HCT116 (cell line): ENCODE data around the gene GNAT1. TPM values are rescaled to one million over a fixed set of nuclear protein-coding genes. Genes with fewer than 3 reads are reported as not detected.

ENCODE experiments used
- ATAC-seq: fragments of 200-7000 bp; cut with Tn5 transposase; 2 replicates; pipeline ENCODE4 v1.9.1; 2020; ENCODE audit warnings: mild to moderate bottlenecking, moderate library complexity
- BruUV-seq: library from RNA; stranded (reverse); fragments of 400-500 nt; replicated peaks from 2 replicates; lab custom pipeline; 2021; lab: Mats Ljungman, UMichigan
- CTCF ChIA-PET: fragments of 300-600 bp; sonication (Branson Sonifier 250); formaldehyde crosslinking; loops from one replicate; lab custom pipeline; 2021; ENCODE audit warnings: antibody characterized with exemption; lab: Charles Lee
- POLR2A ChIA-PET: fragments of 300-600, 350-600 bp; sonication (Branson Sonifier 250); formaldehyde crosslinking; loops from one replicate; lab custom pipeline; 2021; ENCODE audit warnings: antibody characterized with exemption; lab: Charles Lee
- RAD21 ChIA-PET, 2 experiments: fragments of 300-600 bp; sonication (Branson Sonifier 250); formaldehyde crosslinking; loops; one replicate each; lab custom pipeline; 2023; ENCODE audit warnings: low total read pairs in 2 of 2; ENCODE audit not compliant: uncharacterized antibody in 2 of 2, unreplicated experiment in 2 of 2, low non-redundant PET in 1 of 2; lab: Charles Lee
- DNase-seq: peaks from one replicate; pipeline ENCODE4 v3.0.0-alpha.2; 2010; ENCODE audit warnings: low read depth, low spot score
- H2AFZ ChIP-seq: fragments of 200-600 bp; shearing (Covaris generic), sonication (generic); 2 replicates; pipeline ENCODE4 v1.6.1; 2017; ENCODE audit warnings: low read depth, mixed run types, mixed read lengths, antibody characterized with exemption, low read length; ENCODE audit not compliant: poor library complexity, severe bottlenecking
- H3K27ac ChIP-seq: 2 replicates; pipeline ENCODE4 v1.5.1; 2012; ENCODE audit warnings: low read depth, low read length
- H3K27me3 ChIP-seq: fragments of 200-600 bp; sonication (generic); 2 replicates; pipeline ENCODE4 v1.6.1; 2016; ENCODE audit warnings: mixed run types, low read length, mixed read lengths; ENCODE audit not compliant: insufficient read depth
- H3K36me3 ChIP-seq, 2 experiments: fragments of 200-500 bp in 1 of 2; fragments of 200-600 bp in 1 of 2; sonication (Bioruptor generic) in 1 of 2; sonication (generic) in 1 of 2; 2 replicates each; pipeline versions ENCODE4 v1.5.1 to v1.6.1; 2014 to 2016; ENCODE audit warnings: low read length in 2 of 2, inconsistent platforms in 1 of 2, mixed read lengths in 1 of 2, mixed run types in 1 of 2; ENCODE audit not compliant: insufficient read depth in 2 of 2, control insufficient read depth in 1 of 2
- H3K4me1 ChIP-seq, 2 experiments: fragments of 200-600 bp in 1 of 2; sonication (generic) in 1 of 2; 2 replicates each; pipeline versions ENCODE4 v1.5.1 to v1.6.1; 2012 to 2017; ENCODE audit warnings: low read length in 2 of 2, inconsistent platforms in 1 of 2, mild to moderate bottlenecking in 1 of 2, mixed read lengths in 1 of 2, mixed run types in 1 of 2, moderate library complexity in 1 of 2; ENCODE audit not compliant: insufficient read depth in 2 of 2, control insufficient read depth in 1 of 2
- H3K4me2 ChIP-seq: fragments of 200-600 bp; sonication (generic); 2 replicates; pipeline ENCODE4 v1.6.1; 2017; ENCODE audit warnings: mixed run types, low read length, mixed read lengths
- H3K4me3 ChIP-seq, 2 experiments: fragments of 200-600 bp in 1 of 2; sonication (generic) in 1 of 2; replicated peaks in 1 of 2; 2 replicates each; pipeline ENCODE4 v1.5.1; 2011 to 2016; ENCODE audit warnings: low read length in 2 of 2, control low read depth in 1 of 2, low read depth in 1 of 2, mild to moderate bottlenecking in 1 of 2, mixed read lengths in 1 of 2, mixed run types in 1 of 2
- H3K79me2 ChIP-seq: fragments of 200-600 bp; sonication (generic); 2 replicates; pipeline ENCODE4 v1.6.1; 2017; ENCODE audit warnings: mild to moderate bottlenecking, mixed run types, low read length, moderate library complexity, mixed read lengths; ENCODE audit not compliant: insufficient read depth
- H3K9ac ChIP-seq: fragments of 200-600 bp; sonication (generic); 2 replicates; pipeline ENCODE4 v1.6.1; 2016; ENCODE audit warnings: low read length, mixed read lengths
- H3K9me2 ChIP-seq: fragments of 200-600 bp; sonication (generic), shearing (Covaris generic); 2 replicates; pipeline ENCODE4 v1.6.1; 2017; ENCODE audit warnings: mixed run types, mild to moderate bottlenecking, moderate library complexity; ENCODE audit not compliant: insufficient read depth
- H3K9me3 ChIP-seq, 2 experiments: fragments of 200-500 bp in 1 of 2; fragments of 200-600 bp in 1 of 2; sonication (Bioruptor generic) in 1 of 2; sonication (generic) in 1 of 2; 2 replicates each; pipeline ENCODE4 v1.6.1; 2014 to 2017; ENCODE audit warnings: low read length in 2 of 2, mixed read lengths in 2 of 2, inconsistent platforms in 1 of 2, low read depth in 1 of 2, mild to moderate bottlenecking in 1 of 2, mixed run types in 1 of 2, moderate library complexity in 1 of 2; ENCODE audit not compliant: control insufficient read depth in 1 of 2, insufficient read depth in 1 of 2
- H4K20me1 ChIP-seq: fragments of 200-600 bp; sonication (generic), shearing (Covaris generic); 2 replicates; pipeline ENCODE4 v1.6.1; 2017; ENCODE audit warnings: mixed run types, mild to moderate bottlenecking, moderate library complexity; ENCODE audit not compliant: insufficient read depth
- CBX3 ChIP-seq: IDR thresholded peaks from 2 replicates; pipeline ENCODE4 v1.6.1; 2012; ENCODE audit warnings: low read depth
- CEBPB ChIP-seq: IDR thresholded peaks from 2 replicates; pipeline ENCODE4 v1.6.1; 2012; ENCODE audit warnings: low read depth
- EGR1 ChIP-seq: IDR thresholded peaks from 2 replicates; pipeline ENCODE4 v1.6.1; 2012; ENCODE audit warnings: low read depth
- EZH2phosphoT487 ChIP-seq: fragments of 200-600 bp; IDR thresholded peaks from 2 replicates; pipeline ENCODE4 v1.6.1; 2018; ENCODE audit warnings: antibody characterized with exemption, borderline replicate concordance
- JUND ChIP-seq: IDR thresholded peaks from 2 replicates; pipeline ENCODE4 v1.6.1; 2012
- POLR2A ChIP-seq: IDR thresholded peaks from 2 replicates; pipeline ENCODE4 v1.7.0; 2011; ENCODE audit warnings: borderline replicate concordance; ENCODE audit not compliant: insufficient read depth, insufficient read length; ENCODE audit errors: extremely low read depth
- SIN3A ChIP-seq: IDR thresholded peaks from 2 replicates; pipeline ENCODE4 v1.6.1; 2012; ENCODE audit warnings: low read depth
- SRF ChIP-seq: IDR thresholded peaks from 2 replicates; pipeline ENCODE4 v1.6.1; 2012; ENCODE audit warnings: low read depth
- TCF7L2 ChIP-seq: IDR thresholded peaks from 2 replicates; pipeline ENCODE4 v1.7.0; 2011; ENCODE audit warnings: borderline replicate concordance, inconsistent platforms; ENCODE audit not compliant: insufficient read depth, insufficient read length; ENCODE audit errors: extremely low read depth
- YY1 ChIP-seq: IDR thresholded peaks from 2 replicates; pipeline ENCODE4 v1.6.1; 2011; ENCODE audit warnings: low read length, low read depth, moderate library complexity, mild to moderate bottlenecking; ENCODE audit not compliant: insufficient replicate concordance; ENCODE audit errors: extremely low read depth
- ZNF274 ChIP-seq: fragments of 200-500 bp; sonication (Bioruptor generic); IDR thresholded peaks from 2 replicates; pipeline ENCODE4 v1.6.1; 2014; ENCODE audit warnings: mild to moderate bottlenecking, low read depth, low read length, inconsistent platforms
- intact Hi-C: fragments of 100-400 bp; cut with micrococcal nuclease; formaldehyde crosslinking; loops from 2 replicates; pipeline ENCODE4 v1.10.0; 2022
- total RNA-seq: library from RNA; stranded (reverse); gene quantifications from one replicate; pipeline ENCODE4 v1.2.1, GENCODE V29; 2021; ENCODE audit not compliant: unreplicated experiment
- TF ChIP-seq, protein P1 (sequence below): IDR thresholded peaks from 2 replicates; pipeline ENCODE4 v1.6.1; 2012
- TF ChIP-seq, protein P2 (sequence below), 3 experiments: fragments of 200-600 bp in 1 of 3; sonication (generic) in 1 of 3; IDR thresholded peaks in 2 of 3; conservative IDR thresholded peaks in 1 of 3; 2 replicates each; pipeline ENCODE4 v1.5.1; 2012 to 2017; ENCODE audit warnings: low read depth in 2 of 3, low read length in 2 of 3, antibody characterized with exemption in 1 of 3, borderline replicate concordance in 1 of 3, control low read depth in 1 of 3, mild to moderate bottlenecking in 1 of 3, mixed read lengths in 1 of 3, mixed run types in 1 of 3, moderate library complexity in 1 of 3; ENCODE audit not compliant: insufficient read depth in 1 of 3
- TF ChIP-seq, protein P3 (sequence below): IDR thresholded peaks from 2 replicates; pipeline ENCODE4 v1.6.1; 2012; ENCODE audit warnings: low read depth

GNAT1 gene
- total RNA-seq, 1 experiment from 2014 or later = not detected

DNA sequence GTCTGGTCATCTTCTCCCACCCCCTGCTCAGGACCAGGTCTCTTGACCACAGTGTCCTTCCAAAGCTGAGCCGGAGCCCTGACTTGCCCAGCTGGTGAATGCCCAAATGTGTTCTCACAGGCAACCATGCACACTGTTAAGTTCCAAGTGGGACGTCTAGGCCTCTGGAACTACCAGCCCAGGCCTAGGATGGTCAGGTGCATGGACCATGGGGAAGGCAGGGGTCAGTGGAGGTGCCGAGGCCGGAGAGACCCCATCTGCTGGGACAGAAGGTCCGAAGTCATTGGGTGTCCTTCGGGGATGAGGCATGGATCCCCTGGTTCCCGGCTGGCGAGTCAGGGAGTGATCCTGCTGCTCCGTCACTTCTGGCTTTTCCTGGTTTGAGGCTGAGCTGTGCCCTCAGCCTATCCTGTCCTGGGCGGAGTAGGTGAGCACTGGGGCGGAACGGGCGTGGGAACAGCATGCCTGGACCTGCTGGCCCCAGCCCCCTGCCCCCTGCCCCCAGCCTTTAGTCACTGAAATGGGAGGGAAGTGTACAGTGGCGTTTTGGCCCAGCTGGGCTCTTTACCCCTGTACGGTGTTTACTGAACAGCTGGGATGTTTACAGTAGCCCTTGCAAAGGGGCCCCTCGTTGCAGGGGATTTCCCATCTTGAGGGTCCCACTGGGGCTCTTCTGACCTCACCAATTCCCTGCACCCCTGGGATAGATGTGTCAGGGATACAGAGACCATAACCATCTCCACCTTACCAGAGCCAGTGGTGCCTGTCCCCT lies 24.2 kb upstream of the GNAT1 start:
- Histone ChIP-seq H3K79me2 (no peaks in the 10 kb centered on the region), H3K4me1 (peaks cover 0 to 34% of the 10 kb centered on the region in 2 experiments; a peak in 2 of 4 replicates), H3K27me3 (no peaks in the 10 kb centered on the region), H2AFZ (no peak overlapping the region), H3K4me2 (no peak overlapping the region), H3K4me3 (no peak overlapping the region), H3K9me3 (no peaks in the 10 kb centered on the region), H4K20me1 (no peaks in the 10 kb centered on the region), H3K27ac (no peak overlapping the region), H3K36me3 (no peaks in the 10 kb centered on the region), H3K9ac (no peak overlapping the region), H3K9me2 (no peaks in the 10 kb centered on the region)
- ChIA-PET RAD21 (no interaction called here), CTCF (no interaction called here), POLR2A (no interaction called here)
- ATAC-seq = no peak
- intact Hi-C loops = no loop called here
- DNase-seq = no peak
- BruUV-seq = no TSS peak
- TF ChIP-seq ZNF274 (no peak), CEBPB (no peak), CBX3 (no peak), EZH2phosphoT487 (no peak)
- TF ChIP-seq, protein P1, sequence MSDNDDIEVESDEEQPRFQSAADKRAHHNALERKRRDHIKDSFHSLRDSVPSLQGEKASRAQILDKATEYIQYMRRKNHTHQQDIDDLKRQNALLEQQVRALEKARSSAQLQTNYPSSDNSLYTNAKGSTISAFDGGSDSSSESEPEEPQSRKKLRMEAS = no peak
- TF ChIP-seq, protein P2, sequence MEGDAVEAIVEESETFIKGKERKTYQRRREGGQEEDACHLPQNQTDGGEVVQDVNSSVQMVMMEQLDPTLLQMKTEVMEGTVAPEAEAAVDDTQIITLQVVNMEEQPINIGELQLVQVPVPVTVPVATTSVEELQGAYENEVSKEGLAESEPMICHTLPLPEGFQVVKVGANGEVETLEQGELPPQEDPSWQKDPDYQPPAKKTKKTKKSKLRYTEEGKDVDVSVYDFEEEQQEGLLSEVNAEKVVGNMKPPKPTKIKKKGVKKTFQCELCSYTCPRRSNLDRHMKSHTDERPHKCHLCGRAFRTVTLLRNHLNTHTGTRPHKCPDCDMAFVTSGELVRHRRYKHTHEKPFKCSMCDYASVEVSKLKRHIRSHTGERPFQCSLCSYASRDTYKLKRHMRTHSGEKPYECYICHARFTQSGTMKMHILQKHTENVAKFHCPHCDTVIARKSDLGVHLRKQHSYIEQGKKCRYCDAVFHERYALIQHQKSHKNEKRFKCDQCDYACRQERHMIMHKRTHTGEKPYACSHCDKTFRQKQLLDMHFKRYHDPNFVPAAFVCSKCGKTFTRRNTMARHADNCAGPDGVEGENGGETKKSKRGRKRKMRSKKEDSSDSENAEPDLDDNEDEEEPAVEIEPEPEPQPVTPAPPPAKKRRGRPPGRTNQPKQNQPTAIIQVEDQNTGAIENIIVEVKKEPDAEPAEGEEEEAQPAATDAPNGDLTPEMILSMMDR (IDR thresholded peaks at IDR 0.05 in 2 of 3, conservative IDR thresholded peaks at IDR 0.05 in 1 of 3; ENCODE audit: borderline replicate concordance in 1 of 3, insufficient read depth in 1 of 3, low read depth in 2 of 3, low read length in 2 of 3) = no peak

DNA sequence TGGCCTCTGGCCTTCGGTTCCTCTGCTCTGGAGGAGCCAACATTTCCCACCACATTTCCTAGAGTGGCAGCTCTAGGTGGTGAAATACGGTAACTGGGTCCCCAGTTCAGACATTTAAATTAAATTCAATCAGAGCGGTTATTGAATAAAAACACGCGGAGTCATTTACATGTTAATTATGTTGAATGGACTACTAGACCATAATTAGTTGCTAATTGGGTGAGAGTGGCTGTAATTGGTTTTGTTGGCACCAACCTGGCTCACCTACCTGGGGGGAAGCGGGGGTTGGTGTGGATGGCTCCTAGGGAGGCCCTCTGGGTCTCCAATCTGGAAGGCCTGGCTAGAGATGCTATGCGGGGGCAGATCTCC lies 23.6 kb upstream of the GNAT1 start:
- DNase-seq (no peak), ATAC-seq (no peak)
- no peaks in the 10 kb centered on the region for H4K20me1 ChIP-seq
- H3K27ac ChIP-seq = no peak overlapping the region
- H3K9ac ChIP-seq = no peak overlapping the region
- ChIA-PET POLR2A (no interaction called here), CTCF (no interaction called here), RAD21 (no interaction called here)
- H3K4me3 ChIP-seq = no peak overlapping the region
- intact Hi-C loops = no loop called here
- no peaks in the 10 kb centered on the region for H3K36me3 ChIP-seq
- H3K27me3 ChIP-seq = no peaks in the 10 kb centered on the region
- no peaks in the 10 kb centered on the region for H3K9me3 ChIP-seq
- BruUV-seq = no TSS peak
- peaks cover 2 to 40% of the 10 kb centered on the region in 2 experiments; a peak in 3 of 4 replicates for H3K4me1 ChIP-seq
- no peak overlapping the region for H2AFZ ChIP-seq
- H3K4me2 ChIP-seq = no peak overlapping the region
- no peaks in the 10 kb centered on the region for H3K9me2 ChIP-seq
- no peaks in the 10 kb centered on the region for H3K79me2 ChIP-seq
- TF ChIP-seq SRF (no peak), JUND (no peak), CBX3 (no peak), ZNF274 (no peak), YY1 (no peak), EGR1 (no peak), SIN3A (no peak), POLR2A (no peak), TCF7L2 (no peak)
- TF ChIP-seq, protein P3, sequence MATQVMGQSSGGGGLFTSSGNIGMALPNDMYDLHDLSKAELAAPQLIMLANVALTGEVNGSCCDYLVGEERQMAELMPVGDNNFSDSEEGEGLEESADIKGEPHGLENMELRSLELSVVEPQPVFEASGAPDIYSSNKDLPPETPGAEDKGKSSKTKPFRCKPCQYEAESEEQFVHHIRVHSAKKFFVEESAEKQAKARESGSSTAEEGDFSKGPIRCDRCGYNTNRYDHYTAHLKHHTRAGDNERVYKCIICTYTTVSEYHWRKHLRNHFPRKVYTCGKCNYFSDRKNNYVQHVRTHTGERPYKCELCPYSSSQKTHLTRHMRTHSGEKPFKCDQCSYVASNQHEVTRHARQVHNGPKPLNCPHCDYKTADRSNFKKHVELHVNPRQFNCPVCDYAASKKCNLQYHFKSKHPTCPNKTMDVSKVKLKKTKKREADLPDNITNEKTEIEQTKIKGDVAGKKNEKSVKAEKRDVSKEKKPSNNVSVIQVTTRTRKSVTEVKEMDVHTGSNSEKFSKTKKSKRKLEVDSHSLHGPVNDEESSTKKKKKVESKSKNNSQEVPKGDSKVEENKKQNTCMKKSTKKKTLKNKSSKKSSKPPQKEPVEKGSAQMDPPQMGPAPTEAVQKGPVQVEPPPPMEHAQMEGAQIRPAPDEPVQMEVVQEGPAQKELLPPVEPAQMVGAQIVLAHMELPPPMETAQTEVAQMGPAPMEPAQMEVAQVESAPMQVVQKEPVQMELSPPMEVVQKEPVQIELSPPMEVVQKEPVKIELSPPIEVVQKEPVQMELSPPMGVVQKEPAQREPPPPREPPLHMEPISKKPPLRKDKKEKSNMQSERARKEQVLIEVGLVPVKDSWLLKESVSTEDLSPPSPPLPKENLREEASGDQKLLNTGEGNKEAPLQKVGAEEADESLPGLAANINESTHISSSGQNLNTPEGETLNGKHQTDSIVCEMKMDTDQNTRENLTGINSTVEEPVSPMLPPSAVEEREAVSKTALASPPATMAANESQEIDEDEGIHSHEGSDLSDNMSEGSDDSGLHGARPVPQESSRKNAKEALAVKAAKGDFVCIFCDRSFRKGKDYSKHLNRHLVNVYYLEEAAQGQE = no peak
- TF ChIP-seq, protein P1 = no peak
